GM18508 (cell line): ENCODE data around the gene CLNK.
"Not testable (repeated sequence)": the region's sequence is repeated elsewhere in the genome, so short reads cannot be mapped to it uniquely, and the experiment has no call there.

Source experiments
- ATAC-seq: cut with Tn5 transposase; IDR thresholded peaks from one replicate; pipeline ENCODE4 v1.9.1; 2021; ENCODE audit warnings: moderate number of reproducible peaks; ENCODE audit not compliant: insufficient read depth, unreplicated experiment

Gene CLNK

DNA sequence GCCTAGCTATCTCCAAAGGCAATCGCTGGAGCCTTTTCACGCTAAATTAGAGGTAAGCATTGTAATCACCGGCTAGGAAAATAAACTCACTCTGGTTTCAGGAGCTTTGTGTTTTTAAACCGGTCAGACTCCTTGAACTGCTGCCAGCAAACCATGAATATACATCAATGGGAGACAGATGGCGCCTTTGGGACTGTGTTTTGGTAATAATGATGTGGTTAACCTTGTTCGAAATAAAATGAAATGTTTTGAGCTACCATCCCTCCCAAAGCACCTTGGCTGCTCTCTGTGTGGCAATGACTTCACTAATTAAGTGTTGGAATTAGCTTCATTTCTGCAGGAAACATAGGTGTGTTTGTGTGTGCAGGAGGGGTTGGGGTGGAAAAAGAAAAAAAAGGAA is 65.3 kb downstream of the CLNK start:
- no peak for ATAC-seq

DNA sequence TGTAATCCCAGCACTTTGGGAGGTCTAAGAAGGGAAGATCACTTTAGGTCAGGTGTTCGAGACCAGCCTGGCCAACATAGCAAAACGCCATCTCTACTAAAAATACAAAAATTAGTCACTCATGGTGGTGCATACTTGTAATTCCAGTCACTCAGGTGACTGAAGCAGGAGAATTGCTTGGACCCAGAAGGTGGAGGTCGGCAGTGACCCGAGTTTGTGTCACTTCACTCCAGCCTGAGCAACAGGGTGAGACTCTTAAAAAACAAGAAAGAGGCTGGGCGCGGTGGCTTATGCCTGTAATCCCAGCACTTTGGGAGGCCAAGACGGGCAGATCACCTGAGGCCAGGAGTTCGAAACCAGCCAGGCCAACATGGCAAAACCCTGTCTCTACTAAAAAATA is 69.6 kb downstream of the CLNK start:
- not testable (repeated sequence) for ATAC-seq

DNA sequence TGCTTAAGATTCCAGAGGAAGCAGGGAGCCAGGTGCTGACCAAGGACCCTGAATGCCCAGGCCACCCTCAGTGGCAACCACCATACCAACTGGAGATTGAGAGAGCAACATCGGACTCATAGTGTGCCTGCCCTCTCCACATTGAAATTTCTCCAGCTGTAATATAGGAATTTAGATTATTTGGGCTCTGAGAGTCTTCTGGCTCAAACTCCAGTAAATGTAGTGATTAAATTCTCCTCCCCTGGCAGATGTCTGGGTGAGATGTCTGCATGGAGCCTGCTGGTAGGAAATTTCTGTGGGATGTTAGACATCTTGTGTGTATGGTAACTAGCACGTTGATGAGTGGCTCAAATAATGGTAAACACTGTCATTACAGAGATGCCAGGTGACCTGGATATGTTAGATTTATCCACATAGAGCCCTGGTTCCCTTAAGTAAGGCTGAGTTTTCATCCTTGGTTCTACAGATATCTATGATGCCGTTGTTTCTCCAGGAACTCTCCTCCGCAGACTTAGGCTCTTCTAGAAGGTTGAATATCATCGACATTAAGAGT is 70.6 kb downstream of the CLNK start:
- ATAC-seq, result no peak

DNA sequence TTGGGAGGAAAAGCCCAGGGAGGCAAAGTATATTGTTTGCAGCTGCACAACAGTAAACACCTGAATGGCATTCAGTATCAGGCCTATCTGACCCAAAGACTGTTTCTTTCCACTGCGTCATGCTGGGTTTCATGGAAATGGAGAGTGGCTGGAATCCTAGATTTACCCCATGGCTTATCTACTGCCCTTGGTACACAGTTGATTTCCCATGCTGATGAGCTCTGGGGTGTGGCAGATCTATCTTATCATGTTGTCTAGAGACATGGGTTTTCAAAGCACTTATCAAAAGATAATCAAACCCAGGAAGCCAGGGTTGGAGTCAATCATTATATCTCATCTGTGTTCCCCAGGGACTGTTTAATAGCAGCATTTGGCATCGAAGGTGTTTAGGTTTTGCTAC is 72.1 kb downstream of the CLNK start:
- ATAC-seq, result no peak

DNA sequence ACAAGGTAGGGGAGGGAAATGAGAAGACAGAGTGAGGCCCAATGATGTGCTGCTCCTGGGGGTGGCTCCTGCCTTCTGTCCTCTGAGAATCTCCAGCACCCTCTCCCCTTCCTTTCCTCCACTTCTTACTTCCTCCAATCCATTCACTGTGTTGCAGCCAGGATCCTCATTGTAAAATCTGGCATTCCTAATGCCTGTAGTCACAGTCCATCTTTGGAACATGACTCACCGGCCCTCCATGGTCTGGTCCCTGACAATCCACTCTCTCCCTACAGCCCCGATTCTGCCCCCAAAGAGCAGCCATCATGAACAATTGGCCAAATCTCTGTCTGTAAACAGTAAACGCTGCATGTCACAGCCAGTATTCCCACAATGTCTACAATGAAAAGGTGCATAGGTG is 72.9 kb downstream of the CLNK start:
- ATAC-seq, result no peak

DNA sequence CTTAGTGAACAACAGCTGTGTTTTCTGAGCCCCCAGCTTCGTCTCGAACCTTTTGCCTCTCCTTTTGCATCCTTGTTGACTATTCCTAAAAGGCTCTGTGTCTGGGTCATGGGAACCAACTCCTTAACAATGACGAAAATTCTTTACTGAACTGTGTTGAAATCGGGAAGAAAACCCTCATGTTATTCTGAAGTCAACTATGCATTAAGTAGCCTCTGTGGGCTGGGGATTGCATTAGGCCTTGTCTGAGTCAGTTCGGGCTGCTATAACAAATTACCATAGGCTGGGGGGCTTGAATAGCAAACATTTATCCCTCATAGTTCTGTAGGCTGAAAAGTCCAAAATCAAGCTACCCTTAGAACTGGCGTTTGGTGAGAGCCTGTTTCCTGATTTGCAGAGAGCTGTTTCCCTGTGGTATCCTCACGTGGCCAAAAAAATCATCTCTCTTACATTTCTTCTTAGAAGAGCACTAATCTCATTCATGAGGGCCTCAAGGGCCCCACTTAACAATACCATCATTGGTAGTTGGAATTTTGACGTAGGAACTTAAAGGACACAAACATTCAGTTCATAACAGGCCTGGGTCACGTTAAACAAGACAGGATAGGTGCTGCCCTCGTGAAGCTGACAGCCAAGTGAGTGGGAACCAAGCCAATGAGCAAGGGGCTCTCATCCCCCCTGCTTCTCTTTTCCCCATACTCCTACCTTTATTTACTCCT is 75.9 kb downstream of the CLNK start:
- ATAC-seq, result no peak

DNA sequence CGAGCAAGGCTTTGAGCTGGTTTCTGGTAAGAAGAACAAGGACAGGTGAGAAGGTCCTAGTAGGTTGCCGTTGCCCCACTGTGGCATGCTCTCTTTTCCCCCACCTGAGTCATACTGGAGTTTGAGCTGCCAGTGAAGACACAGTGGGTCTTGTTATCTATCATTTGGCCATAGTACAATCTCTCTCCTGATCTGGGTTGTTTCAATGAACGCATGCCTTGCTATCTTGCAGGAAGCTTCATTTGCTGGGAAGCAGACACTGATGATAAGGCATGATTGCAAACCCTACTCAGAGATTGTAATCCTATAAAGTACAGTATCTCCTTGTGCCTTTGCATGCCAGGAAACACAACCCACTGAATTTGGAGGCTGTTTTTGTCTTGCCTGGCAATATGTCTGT is 77.4 kb downstream of the CLNK start:
- ATAC-seq, result no peak

DNA sequence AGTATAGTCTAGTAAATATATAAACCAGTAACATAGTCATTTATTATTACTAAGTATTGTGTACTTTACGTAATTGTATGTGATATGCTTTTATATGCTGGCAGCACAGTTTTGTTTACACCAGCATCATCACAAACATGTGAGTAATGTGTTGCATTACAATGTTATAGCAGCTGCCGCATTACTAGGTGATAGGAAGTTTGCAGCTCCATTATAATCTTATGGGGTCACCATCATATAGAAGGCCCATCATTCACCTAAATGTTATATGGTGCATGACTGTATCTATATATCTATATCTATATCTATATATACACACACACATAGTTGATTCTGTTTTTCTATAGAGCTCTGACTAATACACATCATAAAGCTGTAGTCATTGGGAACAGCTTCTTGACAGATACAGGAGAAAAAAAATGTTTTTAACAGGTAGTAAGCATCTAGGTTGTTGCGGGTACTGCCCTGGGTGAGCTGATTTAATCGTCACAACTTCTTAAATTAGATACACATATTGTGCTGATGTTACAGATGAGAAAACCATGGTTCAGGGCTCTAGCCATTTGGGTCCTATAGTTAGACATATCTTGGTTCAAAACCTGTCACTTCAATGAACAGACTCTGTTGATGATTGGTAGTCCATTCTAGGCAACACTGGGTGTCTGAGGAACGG is 77.9 kb downstream of the CLNK start:
- no peak for ATAC-seq

DNA sequence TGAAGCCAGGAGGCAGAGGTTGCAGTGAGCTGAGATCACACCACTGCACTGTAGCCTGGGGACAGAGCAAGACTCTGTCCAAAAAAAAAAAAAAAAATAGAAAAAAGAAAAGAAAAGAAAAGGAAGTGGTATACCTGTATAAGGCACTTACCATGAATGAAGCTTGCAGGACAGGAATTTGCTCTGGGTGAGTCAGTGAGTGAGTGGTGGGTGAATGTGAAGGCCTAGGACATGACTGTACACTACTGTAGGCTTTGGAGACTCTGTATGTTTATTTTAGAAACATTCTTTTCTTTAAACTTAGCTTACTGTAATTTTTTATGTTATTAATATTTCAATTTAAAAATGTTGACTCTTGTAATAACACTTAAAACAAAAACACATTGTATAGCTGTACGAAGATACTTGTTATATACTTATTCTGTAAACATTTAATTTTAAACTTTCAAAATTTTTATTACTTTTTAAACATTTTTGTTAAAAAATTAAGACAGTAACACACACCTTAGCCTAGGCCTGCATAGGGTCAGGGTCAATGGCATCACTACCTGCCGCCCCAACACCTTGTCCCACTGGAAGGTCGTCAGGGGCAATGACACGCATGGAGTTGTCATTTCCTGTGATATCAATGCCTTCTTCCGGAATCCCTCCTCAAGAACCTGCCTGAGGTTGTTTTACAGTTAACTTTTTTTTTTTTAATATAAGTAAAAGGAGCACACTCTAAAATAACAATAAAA is 78.7 kb downstream of the CLNK start:
- ATAC-seq, result no peak

DNA sequence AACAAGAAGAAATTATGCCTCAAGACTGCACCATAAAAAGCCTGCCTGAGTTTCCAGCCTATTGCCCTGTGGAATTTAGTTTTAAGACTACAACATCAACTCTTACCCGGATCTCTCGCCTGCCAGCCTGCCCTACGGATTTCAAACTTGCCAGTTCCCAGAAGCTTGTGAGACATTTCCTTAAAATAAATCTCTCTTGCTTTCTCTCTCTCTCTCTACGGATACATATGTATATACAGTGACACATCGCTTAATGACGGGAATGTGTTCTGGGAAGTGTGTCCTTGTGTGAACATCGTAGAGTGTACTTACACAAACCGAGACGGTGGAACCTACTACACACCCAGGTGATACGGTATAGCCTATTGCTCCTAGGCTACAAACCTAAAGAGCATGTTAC is 79.5 kb downstream of the CLNK start:
- no peak for ATAC-seq

DNA sequence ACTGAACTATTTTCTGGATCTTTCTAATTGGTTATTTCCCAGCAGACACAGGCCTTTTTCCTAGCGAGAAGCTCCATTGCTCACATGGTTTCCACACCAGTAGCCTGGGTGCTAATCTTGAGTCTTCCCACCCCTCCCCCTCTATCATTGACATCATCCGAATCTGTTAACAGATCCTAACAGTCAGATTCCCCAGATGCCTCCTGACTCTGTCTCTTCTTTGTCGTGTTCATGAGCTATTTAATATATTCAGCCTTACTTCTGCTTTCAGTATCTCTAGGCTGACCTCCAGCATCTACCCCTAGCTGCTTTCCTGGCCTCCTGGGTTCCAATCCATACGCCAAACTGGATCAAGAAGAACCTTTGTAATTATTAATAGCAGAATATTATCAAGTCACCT is 85.0 kb downstream of the CLNK start:
- ATAC-seq, result no peak

DNA sequence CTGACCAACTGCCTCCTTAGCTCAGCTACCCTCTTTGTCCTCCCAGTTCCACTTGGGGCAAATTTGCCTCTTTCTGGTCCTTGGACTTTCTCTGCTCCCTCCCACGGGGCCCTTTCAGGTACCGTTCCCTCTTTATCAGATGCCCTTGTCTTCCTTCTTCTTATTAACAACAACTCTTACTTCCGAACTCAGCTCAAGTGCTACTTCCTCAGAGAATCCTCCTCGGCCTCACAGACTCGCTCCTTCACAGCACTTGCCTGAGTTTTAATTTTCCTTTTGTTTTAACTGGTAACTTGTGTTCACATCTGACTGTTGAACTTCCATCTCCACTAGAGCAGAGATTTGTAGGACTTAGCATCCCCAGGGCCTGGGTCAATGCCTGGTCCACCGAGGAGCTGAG is 85.7 kb downstream of the CLNK start:
- no peak for ATAC-seq

DNA sequence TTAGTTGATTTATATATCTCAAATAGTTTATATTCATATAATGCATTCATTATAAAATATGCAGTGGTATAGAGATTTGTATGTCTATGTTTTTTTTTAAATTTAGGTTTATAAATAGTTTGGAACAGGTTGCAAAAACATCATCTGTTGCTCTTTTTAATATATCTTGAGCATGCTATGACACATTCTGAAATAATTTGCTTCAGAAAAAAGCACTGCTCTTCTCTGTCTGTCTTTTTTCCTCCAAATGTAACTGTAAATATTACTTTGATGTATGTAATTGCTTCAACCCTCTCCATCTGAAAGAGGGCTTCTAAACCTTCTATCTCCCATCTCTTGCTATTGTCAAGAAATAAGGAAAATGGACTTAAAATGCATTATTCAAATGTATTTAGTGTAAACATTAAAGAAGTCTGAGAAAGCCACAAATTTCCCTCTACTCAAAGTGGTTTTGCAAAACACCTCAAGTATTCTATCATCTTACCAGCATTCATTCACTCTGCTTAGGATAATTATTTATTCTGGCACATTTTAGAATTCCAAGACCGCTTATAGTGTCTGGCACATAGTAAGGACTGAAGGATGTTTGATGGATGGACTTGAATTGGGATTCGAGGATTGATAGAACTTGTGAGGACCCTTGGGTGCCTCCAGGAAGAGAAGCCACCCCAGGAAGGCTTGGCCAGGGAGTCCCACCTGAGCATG is 87.8 kb downstream of the CLNK start:
- no peak for ATAC-seq

DNA sequence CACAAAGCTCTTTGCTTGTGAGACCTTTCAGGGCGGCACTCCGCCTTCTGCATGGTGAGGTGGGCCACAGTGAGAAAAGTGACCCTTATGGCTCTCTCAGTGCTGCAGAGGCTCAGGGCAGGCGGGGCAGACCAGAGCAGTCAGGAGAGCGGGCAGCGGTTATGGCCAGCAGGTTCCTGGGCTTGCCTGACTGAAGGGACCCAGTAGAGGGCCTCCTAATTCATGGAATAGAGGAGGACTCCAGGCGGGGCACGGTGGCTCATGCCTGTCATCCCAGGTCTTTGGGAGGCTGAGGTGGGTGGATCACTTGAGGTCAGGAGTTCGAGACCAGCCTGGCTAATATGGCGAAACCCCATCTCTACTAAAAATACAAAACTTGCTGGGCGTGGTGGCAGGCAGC is 91.4 kb downstream of the CLNK start:
- ATAC-seq, result no peak

DNA sequence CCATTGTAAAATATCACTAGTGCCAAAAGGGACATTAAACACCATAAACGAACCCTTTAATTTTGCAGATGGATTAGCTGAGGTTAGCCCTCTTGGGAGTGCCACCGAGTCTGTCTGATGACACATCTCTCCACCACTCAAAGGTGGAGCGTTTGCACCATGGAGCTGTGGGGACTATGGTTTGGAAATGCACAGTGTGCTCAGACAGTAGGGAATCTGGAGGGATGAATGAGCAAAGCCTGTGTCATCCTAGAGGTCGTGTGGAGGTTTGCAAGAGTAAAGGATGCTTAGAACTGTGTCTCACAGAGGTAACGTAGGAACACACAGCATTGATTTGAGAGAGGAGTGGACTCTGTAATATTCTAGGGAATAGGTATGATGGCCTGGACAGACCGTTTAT is 93.7 kb downstream of the CLNK start:
- no peak for ATAC-seq

DNA sequence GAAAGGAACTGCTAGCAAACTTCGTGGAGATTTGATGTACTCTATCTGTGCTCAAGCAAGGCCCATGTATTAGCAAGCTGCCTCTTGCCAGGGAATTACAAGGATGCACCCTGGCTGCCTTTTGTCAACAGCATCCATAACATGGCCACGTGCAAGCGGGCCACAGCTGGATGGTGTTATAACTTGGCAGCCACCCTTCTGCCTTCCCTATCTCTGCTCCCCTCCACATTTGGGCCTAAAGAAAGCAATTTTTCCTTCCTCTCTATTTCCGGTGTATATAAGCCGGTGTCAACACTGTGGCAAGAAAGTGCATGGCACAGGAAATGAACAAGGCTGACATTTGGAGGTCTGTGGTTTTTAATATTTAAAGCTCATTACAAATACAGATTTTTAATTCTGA is 94.8 kb downstream of the CLNK start:
- no peak for ATAC-seq

DNA sequence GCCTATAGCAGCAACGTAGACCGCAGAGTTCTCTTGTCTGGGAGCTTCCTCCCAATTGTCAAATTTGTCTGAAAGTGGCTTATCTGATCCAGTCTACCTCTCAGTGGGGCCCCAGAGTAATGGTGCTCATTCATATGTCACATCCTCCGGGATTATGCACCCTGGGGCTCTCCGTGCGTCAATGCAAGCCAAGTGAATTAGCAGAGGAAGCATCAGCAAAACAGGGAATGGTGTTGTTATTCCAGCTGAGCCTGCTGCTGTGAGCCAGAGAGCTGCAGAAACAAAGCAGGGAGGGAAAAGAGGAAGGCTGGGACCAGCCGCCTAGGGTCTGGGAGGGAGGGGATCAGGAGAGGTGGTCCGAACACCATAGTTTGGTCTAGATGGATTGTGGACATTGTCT is 95.2 kb downstream of the CLNK start:
- ATAC-seq, result no peak

DNA sequence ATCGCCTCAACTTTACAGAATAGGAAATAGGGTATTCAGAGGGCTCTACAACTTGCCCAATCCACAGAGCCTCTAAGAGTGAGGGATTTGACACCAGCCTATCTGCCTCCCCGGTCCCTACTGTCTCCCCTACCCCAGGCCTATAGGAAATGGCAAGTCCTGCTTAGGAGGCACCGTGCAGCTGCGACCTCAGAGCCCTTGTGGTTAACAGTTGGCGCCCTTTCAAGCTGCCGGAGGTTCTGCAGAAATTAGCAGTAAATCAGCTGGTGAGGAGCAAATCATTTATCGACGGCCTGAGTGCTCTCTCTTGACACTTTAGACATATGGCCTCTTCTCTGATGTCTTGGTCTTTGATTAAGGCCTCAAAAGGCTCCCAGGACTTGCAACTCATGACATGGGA is 96.9 kb downstream of the CLNK start:
- no peak for ATAC-seq

DNA sequence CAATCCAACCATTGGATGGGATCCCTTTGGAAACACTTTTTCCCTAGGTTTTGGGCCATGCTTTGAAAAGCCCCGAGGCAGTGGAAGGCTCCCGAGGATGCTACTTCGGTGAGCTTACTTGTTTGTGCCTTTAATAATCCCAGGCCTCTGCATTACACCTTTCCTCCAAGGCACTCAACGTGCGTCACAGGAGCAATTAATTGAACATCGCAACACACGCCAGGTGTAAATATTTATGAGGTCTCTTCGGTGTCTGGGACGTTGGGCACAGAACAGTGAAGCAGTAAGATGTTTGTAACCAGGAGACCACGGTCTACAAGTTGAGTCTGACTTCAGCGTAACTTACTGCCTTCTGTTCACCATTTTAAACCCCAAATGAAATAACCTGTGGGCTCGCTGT is 97.3 kb downstream of the CLNK start:
- no peak for ATAC-seq

DNA sequence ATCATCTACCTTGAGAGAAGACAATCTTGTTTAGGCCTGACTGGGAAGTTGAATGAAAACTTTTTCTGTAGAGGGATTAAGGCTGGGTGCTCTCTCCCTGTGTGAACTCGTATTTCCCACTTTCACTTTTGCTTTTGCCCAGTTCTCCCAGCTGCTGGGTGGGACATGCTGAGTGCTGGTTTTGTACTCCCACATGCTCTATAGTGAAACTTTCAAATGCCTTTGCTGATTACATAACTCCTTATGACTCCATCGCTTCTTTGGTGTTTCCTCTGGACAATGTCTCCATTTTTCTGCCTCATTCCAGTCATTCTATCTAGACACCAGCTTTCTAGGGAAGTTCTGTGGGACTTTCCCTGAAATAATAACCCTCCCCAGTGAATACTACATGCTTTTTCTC is 100.5 kb downstream of the CLNK start:
- peak; percentile 78 for ATAC-seq

DNA sequence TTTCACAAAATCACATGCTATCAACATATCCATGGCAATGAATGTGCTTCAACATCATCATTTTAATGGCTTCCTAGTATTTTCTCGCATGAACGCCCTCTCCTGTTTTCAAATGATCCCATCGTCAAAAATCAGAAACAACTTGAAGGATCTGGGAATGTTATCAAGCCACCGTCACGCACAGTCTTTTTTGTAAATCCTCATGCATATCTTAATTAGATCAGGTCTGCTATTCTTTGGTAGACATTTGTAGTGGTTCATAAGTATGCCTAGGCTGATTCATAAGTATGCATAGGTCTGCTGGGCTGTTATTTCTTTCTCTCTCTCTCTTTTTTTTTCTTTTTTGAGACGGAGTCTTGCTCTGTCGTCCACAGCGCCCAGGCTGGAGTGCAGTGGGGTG is 101.6 kb downstream of the CLNK start:
- no peak for ATAC-seq
